Stromal cell of bone marrow (primary cell): Measurements from ENCODE around the gene PER2.
"Not testable (repeated sequence)": the region's sequence is repeated elsewhere in the genome, so short reads cannot be mapped to it uniquely, and the experiment has no call there.

Source experiments
- DNase-seq: peaks from one replicate; pipeline ENCODE4 v3.0.0-alpha.2; 2012; ENCODE audit warnings: low read depth

PER2 gene

DNA sequence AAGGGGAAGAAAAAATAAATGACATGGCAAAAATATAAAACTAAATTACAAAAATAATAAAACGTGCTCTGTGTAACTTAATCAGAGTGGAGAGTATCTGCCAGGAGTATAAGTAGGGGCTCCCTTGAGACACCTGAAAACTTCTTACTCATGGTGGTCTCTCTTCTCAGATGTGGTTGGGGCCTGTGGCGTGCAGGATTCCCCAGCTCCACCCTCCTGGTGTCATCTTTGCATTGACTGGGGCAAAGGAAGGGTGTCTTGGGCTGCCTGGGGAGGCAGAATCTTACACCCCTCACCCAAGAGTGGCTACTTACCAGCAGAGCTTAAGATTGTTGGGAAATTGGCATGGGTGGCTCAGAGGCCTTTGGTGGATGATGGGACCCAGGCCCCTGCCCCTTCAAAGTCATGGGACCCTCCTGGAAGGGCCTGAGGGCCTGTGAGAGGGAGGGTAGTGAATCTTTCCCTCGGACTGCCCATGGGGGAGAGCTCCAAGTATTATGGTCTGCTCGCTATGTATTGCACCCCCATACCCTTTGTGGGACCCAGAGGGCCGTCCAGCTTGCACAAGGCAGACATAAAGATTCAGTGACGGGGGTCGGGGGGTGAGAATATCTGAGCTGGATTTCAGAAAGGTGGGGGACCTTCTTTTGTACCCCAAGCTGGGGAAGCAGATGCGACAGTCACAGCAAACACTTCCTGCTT is 25.0 kb upstream of the PER2 start:
- no peak for DNase-seq

DNA sequence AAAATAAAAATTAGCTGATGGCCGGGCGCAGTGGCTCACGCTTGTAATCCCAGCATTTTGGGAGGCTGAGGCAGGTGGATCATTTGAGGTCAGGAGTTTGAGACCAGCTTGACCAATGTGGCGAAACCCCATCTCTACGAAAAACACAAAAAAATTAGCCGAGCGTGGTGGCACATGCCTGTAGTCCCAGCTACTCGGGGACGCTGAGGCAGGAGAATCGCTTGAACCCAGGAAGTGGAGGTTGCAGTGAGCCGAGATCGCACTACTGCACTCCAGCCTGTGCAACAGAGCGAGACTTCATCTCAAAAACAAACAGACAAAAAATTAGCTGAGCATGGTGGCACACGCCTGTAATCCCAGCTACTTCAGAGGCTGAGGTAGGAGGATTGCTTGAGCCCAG is 22.3 kb upstream of the PER2 start:
- DNase-seq = not testable (repeated sequence)

DNA sequence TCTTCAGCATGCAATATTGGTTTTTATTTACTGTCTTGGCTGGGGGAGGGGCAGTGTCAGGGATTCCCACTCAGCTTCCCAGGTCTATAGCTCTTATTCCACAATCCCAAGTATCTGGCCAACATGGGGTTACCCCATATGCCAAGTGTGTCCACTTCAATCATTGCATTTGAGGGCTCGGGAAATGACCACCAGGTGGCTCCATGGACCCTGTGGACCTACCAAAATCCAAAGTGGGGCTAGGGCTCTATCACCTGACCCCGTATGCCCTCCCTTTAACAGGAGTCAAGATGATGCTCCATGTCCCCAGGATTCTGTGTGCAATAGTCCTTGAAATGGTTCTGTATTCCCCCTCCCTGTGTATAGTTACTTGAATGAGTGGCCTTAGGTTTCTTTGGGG is 19.8 kb upstream of the PER2 start:
- no peak for DNase-seq

DNA sequence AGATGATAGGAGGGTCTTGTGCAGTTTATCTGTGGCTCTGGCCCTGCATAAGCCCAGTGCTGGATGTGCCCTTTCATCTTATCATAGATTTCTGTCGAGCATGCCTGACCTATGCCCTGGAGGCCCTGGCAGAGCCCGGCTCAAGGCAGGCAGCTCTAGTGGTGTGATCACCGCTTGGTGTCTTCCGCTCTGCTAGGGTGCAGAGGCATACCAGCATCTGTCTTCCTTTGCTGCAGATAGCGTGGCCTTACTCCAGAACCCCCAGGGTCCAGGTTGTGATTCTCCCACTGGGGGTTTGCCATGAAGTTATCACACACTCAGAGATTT is 18.2 kb upstream of the PER2 start:
- DNase-seq = no peak

DNA sequence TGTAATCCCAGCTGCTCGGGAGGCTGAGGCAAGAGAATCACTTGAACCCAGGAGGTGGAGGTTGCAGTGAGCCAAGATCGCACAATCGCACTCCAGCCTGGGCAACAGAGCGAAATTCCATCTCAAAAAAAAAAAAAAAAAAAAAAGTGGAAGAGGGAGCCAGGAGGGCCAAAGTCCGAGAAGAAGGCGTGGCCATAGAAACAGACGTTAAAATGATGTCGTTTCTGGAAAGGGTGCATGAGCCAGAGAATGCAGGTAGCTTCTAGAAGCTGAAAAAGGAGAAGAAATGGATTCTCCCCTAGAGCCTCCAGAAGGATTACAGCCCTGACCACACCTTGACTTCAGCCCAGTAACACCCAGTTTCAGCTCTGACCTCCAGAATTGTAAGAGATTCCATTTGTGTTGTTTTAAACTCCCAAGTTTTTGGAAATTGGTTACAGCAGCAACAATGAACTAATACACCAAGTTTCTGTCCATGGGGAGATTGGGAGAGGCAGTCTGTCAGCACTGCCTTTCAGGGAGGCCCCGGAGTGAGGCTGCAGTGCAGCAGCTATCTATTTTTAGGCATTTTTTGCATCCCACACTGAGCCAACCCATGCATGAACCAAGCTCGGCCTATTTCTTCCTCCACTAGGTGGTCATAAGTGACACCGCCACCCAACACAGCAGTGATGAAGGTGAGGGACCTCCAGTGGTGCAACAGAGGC is 17.7 kb upstream of the PER2 start:
- no peak for DNase-seq

DNA sequence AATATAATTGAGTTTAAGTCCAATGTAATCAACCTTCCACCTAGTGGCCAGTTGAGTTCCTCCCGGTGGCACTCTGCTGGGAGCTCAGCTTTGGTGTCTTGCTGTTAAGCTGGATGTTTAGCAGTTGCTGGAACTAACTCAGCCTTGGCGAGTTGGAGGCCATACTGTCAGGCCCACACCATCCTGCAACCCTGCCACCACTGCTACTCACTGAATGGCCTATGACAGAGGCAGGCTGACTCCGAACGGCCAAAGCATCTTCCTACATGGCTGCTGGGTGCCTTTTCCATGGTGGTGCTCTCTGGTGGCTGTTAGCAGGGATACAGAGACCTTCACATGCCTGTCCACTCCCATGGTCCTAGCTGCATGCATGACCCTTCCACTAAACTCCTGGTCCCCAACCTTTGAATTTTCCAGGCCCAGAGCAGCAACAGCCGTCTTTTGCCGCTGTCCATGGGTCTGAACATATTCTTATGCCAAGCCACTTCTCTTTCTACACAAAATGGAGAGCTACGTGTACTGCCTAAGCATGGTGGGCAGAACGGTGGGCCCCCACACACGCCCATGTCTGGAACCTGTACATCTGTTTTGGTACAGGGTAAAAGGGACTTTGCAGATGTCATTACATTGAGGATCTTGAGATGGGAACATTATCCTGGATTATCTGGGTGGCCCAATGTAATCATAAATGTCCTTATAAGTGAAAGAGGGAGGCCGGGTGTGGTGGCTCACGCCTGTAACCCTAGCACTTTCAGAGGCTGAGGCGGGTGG is 16.9 kb upstream of the PER2 start:
- DNase-seq = no peak

DNA sequence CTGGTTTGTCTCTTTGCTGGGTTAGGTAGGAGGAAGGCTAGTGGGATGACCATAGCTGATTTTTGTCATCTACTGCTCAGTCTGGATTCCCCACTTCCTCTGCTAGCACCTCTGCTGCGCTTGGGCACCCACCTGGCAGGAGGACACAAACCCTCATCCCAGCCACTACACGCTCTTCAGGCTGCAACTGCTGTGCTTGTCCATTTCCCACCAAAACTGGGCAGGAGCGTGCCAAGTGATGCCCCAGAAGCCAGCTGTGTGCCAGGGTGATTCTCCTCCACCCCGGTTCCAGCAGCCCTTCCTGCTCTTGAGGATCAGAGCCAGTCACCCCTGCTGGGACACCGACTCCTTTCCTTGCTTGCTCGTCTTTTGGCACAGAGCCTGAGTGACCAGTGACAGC is 15.7 kb upstream of the PER2 start:
- DNase-seq = no peak

DNA sequence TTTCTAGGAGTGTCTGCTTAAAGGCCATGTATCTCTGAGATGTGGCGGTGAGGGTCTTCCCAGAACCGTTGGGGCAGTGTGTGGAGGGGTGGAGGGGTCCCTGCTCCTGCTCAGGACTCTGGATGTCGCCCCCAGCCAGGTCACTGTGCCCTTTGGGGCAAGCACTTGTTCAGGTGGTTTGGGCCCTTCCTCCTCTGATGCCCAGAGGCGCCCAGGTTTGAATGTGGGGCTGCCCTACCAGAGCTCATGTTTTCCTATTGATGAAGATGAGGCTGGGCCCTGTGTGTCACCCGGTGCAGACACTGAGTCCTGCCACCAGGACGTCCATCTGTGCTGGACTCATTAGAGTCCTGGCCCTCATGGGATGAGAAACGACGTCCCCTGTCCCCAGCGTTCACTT is 14.3 kb upstream of the PER2 start:
- no peak for DNase-seq

DNA sequence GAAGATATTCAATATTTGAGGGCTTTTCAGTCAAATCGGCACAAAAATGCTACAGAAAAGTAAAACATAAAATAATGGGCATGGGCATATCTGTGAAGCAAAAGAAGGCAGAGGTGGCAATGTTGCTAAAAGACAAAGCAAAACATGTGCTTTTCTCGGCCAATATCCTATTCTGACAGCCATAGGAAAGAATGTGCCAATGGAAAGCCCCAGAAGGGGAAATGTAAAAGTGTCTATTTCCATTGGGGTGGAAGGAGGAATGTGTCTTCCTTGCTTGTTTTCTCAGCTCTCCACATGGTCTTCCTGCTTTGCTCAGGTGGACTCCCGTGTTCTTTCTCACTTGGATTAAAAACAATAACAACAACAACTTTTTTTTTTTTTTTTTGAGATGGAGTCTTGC is 13.7 kb upstream of the PER2 start:
- DNase-seq = no peak

DNA sequence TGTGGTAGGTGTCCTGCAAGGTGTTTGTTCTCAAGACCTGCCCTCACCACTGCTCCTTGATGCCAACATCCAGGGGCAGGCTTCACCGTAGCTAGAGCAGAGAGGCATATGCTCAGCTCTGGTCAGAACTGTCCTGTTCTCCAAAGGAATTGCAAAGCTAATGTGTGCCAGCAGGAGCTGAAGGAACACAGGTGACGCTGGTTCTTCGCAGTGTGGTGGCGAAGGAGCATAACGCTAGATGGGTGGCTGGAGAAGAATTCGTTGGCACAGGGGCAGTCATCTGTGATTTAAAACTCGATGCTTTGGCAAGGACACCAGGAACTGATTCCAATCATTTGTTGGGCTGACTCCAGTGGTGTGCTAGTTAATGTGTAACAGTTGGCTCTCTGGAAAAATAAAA is 11.4 kb upstream of the PER2 start:
- no peak for DNase-seq

DNA sequence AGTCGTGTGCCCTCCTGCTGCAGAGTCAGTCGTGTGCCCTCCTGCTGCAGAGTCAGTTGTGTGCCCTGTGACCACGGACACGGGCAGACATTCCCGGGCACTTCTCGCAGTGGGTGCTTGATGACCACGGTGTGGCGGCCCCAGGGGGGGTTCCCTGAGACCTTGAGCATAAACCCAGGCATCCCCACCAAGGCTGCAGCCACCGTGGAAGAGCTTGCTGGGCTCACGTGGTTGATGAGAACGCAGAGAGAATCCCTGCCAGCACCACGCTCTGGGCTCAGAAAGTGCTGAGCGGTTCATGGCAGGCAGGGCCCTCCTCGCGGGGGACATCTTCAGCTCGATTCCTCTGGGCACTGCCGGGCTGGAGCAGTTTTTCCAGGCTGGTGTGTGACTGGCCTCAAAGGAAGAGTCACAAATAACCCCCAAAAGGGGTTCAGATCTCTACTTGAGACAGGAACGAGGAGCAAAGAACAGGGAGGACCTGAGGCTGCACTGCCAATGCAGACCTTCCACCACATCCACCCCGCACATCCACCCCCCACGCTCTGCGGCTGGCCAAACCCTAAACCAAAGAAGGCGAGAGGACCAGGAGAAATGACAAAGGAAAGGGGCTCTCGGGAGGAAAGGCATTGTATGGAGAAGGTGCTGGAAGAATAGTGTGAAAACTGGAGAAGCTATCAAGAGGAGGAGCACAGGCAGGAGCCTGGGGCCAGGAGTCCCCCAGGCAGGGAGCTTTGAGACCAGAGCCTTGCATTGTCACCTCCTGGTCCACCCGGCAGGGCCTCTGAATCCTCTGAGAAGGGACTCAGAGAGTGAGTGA is 8.4 kb upstream of the PER2 start:
- no peak for DNase-seq

DNA sequence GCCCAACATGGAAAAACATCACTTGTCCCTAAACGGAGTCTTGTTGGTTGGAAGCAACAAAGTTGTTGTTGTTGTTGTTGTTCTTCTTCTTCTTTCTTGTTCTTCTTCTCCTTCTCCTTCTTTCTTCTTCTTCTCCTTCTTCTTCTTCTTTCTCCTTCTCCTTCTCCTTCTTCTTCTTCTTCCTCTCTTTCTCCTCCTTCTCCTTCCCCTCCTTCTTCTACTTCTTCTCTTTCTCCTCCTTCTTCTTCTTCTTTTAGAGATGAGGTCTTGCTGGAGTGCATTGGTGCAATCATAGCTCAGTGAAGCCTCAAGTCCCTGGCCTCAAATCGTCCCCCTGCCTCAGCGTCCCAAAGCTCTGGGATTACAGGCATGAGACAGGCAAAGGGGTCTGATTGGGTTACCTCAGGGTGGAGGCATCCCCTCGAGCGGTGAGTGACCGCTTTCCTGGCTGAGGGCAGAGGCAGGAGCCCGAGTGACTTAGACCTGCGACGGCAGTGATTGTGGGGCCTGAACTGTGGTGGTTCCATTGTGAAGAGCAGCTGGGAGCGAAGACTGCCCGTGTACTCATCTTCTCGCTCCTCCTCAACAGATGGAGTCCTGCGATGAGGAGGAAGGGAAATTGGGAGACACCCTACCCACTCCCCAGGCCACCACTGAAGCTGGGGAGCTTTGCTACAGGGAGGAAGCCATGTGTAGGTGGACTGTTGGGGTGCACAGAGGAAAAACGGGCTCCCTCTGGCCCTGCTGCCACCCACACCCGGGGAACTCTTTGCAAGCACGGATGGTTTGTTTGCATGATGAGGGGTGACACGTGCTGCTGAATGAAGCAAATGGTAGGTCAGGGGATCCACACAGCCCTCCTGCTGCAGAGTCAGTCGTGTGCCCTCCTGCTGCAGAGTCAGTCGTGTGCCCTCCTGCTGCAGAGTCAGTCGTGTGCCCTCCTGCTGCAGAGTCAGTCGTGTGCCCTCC is 7.0 kb upstream of the PER2 start:
- no peak for DNase-seq

DNA sequence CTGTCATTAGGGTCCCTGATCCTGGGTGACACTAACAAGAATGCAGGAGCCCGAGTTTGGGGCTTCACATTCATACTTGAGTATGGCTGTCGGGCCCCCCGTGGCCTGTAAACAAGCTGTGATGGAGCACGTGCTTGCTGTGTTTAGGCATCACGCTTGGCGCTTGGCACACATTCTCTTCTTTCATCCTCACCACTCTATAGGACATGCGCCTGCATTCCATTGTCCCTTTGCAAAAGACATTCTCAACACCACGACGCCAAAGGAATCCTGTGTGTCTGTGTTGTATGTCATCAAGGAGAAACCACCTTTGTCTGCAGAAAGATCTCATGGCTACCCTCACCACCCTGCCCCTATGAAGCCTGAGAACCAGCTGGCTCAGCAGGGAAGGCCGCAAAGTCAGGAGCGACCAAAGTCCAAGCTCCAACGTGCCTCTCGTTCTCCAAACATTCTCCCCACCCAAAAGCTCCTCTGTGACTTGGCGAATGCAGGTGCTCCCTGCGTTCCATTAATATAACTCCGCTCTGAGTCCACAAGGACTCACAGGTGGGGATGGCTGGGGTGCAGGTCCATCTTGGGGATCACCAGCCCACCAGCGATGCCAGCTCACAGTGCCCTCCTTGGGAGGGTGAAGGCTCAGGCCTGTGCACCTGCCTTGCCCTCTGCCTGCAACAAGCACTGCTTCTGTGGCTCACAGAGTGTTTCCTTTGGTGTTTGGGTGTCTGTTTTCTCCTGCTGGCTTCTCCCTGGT is 6.2 kb upstream of the PER2 start:
- DNase-seq = no peak

DNA sequence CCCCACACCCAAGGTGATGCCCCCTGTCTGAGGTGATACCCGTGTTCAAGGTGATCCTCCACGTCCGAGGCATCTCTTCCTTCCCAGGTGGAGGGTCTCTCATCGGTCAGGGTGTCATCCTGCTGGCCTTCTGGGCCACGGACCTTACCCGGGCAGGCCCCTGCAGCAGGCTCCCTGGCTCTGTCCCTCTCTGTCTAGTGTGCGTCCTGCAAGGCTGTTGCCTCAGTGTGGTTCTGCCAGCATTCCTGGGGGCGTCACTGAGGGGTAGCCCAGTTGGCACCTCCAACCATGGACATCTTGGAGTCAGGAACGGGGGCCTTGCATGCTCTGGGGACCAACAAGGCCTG is 5.6 kb upstream of the PER2 start:
- DNase-seq = no peak

DNA sequence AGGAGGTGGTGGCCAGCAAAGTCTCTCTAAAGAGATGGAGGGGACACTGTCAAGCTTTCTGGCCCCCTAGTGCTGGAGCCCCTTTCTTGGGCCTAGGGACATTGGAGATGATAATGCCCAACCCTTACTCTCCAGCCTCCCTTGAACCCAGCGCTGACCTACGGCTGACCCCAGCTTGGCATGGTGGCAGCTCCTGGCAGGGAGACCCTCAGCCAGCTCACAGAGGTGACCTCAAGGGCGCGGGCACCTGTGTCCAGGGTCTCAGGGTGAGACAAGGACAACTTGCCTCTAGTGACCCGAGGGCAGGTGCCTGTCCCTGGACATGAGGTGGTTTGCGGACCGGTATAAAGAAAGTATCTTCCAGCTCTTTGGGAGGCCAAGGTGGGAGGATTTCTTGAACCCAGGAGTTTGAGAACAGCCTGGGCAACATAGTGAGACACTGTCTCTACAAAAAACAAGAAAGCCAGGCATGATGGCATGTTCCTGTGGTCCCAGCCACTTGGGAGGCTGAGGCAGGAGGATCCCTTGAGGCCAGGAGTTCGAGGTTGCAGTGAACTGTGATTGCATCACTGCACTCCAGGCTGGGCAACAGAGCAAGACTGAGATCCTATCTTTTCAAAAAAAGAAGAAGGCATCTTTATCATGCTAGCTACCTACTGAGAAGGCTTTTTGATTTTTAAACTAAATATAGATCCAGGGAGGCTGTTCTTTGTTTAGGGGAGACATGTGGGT is 3.3 kb upstream of the PER2 start:
- no peak for DNase-seq

DNA sequence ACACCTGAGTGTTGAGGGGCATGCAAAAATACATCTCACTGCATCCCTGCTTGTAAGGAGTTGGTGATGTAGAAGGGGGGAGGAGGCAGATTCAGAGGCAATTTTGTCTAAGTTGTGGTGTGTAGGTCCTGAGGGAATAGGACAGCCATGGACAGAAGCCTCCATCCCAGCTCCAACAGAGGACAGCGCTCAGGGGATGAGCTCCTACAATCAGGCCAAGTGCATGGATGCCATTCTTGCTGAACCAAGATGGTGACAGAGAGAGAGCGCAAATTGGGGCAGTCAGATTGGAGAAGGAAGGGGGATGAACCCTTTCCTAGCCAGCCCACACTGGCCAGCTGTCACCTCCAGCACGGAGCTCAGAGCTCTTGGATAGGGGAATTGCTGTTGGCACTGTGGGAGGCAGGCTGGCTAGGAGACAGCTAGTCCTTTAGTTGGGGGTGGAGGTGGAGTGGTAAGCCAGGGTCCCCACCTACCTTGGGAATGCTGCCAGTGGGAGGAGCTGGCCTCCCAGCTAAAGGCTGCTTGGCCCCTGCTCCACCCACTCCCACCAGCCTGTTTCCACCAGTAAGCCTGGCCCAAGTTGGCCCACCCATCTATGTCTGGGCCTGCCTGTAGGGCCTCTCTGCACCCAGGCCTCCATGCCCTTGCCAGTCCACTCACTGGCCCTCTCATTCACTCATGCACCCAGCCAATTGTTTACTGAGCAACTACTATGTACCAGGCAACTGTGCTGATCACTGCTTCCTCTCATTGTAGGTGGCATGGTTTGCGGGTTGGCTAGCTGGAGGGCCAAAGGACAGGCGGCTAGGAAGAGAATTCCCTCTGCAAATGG is 2.5 kb upstream of the PER2 start:
- no peak for DNase-seq

DNA sequence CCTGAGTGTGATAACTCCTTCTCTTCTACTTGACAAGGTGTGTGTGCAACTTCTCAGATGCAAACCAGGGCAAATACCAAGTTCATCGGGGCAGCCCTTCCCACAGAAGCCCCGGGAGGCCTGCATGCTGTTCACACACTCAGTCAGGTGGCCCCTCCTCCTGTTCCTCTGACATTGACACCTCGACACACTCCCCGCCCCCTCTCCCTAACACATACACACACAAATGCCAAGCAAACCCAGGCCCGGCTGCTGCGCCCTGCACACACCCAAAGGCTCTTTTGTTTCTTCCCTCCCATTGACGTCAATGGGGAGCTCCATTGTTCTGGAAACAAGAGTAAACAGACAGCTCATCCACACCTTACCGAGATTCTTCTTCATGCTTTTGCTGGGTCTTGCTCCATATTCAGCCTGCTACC is 1.7 kb upstream of the PER2 start:
- DNase-seq = no peak

DNA sequence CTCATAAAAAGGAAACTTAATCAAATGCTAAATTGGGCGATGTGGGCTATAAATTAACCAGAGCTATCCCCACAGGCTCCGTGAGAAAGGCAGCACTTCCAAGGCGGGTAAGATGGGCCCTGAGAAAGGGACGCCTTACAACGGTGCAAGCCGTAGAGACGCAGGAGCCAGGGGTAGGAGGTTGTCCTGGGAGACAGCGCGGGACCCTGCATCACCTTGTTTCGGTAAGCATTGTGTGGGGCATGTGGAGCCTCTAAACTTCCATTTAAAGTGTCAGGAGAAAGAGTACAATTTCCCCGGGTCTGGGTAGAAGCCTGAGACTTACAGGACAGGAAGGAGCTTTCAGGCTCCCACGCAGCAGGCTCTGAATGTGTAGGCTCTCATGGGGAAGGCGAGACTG is 1.2 kb upstream of the PER2 start:
- no peak for DNase-seq
